Limb (tissue), 2 donors: ENCODE results near the gene TXNL4B.
"Not testable (repeated sequence)": the region's sequence is repeated elsewhere in the genome, so short reads cannot be mapped to it uniquely, and the experiment has no call there.

Experiments
- DNase-seq, 2 donors: peaks; one replicate each; pipeline ENCODE4 v3.0.0-alpha.2; 2016; ENCODE audit errors: extremely low spot score in 2 of 2

Gene TXNL4B

DNA sequence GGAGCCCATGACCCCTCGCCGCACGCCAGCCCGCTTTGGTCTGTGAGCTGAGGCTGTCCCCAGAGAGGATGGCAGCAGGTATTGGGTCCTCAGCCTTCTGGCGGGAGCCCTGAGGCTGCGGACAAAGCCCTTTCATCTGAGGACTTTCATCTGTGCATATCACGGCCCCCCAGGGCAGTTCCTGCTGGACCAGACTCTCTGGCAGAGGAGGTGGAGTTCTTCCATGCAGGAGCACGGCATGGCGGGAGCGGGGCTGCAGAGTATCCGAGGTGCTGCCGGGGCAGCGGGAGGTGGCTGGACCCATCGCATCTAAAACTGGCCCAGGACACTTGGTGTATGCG is 19.0 kb upstream of the TXNL4B start:
- no peak for DNase-seq

DNA sequence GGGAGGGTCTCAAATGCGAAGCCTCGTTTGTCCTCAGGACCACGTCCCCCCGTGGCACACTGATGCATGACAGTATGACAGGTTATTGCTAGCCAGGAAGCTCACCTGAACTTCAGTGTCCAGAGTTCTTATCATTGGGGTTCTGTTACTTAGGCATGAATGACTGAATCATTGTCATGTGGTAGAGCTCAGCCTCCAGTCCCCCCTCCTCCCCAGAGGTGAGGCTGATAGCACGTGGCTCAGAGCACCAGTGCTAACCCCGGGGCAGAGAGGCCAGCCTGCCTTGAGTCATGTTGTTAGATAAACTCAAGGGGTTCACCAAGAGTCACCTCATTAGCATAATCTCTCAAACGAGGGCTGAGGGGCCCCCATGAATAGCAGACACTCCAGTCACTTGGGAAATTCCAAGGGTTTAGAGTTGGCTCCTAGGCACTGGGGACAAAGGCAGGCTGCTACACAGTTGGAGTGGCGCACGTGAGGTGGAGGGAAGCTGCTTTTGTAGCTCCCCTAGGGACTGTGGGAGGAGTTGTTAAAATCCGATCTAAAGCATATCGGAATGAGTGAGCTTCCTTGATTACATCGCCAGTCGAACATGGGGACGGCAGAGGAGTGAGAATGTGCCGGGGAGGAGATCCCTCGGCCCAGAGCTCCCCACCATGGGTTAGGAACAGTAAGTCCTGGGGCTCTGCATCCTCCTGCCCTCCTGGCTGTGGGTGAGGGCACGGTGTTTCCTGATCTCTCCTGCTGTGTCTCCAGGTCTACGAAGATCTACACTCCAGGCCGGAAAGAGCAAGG is 18.4 kb upstream of the TXNL4B start:
- DNase-seq: no peak

DNA sequence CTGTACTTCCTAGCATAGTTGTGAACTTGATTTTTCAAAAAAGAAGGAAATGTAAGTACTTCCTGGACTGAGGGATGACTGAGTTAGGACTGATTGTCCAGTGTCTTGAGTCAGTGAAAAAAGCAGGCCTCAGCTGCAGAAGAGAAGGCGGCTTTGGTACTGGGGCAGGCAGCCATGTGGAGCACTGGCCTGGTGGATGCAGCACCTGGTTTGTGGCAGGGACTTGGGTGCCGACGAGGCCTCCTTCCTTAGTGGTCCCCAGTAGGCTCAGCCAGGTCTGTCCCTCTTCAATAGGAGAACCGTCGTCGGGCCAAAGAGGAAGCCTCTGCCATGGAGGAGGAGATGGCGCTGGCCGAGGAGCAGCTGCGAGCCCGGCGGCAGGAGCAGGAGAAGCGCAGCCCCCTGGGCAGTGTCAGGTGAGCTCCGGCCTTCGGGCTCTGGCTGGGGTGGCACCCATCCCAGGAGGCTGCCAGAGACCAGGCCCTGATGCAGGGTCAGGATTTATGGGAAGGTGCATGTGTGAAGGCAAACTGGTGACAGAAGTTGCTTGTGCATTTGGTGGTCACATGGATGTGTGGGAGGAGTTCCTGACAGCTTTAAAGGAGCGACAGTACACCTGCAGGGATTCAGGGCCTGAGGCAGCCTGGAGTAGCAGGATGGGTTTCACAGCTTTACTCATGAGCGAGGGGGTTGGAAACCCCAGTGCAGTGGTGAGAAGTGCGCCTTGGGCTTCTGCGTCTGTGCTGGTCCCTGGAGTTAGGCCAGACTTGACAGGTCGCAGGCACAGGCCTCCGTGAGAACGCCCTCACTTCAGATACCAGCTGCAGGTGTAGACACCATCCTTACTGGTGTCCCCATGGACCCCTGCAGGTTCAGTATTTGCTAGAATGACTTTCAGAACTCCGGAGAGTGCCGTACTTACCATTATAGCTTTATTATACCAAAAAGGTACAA is 17.5 kb upstream of the TXNL4B start:
- no peak for DNase-seq

DNA sequence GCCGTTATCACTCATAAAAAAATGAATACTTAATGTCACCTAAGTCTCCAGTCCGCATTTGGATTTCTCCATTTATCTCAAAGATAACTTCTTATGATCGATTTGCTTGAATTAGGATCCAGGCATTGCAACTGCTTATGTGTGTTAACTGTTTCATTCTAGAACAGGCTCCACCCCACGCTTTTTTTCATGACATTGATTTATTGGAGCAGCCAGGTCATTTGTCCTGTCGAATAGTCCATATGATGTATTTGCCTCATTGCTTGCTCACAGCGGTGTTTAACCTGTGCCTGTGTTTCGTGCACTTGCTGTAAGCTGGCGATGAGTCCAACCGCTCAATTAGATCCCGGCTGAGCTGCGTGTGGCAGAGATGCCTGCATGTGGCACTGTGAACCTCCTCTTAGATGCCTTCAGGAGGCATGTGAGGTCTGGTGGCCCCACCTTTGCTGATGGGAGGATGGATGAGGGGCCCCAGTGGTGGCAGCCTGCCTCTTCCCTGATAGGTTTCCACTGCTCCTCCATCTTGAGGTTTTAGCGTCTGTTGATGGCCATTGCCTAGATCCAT is 16.6 kb upstream of the TXNL4B start:
- DNase-seq: no peak

DNA sequence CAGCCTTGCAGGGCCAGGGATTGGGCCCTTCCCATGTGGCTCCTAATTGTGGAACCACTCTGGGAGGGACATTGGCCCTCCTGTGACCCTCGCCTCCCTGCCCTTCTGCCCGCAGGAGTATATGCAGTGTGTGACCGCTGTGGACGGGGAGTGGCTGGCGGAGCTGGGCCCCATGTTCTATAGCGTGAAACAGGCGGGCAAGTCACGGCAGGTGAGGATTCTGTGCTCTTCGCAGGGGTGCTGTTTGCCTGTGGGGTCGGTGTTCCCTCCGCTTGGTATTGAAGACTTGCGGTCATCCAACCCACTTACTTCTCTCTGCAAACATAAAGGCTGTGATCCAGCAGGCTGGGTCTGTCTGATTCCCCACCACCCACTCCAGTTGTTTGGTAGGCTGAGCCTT is 15.9 kb upstream of the TXNL4B start:
- no peak for DNase-seq

DNA sequence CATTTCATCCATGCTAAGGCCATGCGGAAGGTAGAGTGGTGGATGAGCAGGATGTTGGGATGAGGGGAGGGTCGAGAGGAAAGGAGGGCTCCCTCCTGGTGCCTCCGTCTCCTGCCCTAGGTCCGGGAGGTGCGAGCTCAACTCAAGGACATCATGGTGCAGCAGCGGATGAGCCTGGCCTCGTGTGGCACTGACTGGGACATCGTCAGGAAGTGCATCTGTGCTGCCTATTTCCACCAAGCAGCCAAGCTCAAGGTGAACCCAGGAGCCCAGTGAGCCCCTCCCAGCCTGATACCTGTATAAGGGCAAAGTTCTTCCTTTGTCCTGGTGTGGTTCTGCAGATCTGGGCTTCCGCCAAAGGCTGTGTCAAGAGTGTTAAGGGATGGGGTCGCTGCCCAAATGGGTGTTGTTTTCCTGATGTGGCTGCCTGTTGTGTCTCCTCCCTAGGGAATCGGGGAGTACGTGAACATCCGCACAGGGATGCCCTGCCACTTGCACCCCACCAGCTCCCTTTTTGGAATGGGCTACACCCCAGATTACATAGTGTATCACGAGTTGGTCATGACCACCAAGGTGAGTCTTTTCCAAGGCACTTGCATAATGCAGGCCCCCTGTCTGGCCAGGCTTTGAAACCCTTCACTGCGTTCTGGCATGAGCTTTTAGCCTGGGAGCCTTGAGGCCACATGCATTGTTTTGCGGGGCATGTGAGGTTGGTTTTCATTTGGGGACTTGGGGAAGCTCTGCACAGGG is 15.1 kb upstream of the TXNL4B start:
- no peak for DNase-seq

DNA sequence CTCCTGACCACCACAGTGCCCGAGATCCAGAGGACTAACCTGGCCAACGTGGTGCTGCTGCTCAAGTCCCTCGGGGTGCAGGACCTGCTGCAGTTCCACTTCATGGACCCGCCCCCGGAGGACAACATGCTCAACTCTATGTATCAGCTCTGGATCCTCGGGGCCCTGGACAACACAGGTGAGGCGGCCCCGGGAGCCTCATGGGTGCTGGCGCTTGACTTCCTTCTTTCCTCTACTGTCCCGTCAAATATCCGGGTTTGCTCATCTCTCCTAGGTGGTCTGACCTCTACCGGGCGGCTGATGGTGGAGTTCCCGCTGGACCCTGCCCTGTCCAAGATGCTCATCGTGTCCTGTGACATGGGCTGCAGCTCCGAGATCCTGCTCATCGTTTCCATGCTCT is 14.0 kb upstream of the TXNL4B start:
- no peak for DNase-seq

DNA sequence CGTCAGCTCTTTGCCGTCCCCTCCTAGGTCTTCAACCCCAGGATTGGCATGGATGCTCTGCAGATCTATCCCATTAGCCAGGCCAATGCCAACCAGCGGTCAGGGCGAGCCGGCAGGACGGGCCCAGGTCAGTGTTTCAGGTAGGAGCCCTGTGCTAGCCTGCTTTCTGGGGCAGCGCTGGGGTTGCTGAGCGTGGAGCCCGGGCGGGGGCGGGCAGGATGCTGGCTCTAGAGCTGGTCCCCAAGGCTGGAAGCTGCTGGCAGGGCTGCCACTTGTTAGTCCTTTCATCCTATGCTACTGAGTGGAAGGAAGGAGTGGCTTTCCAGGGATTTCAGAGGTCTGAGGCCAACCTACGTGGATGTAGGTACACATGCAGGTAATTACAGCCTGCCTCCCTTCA is 12.6 kb upstream of the TXNL4B start:
- DNase-seq: no peak

DNA sequence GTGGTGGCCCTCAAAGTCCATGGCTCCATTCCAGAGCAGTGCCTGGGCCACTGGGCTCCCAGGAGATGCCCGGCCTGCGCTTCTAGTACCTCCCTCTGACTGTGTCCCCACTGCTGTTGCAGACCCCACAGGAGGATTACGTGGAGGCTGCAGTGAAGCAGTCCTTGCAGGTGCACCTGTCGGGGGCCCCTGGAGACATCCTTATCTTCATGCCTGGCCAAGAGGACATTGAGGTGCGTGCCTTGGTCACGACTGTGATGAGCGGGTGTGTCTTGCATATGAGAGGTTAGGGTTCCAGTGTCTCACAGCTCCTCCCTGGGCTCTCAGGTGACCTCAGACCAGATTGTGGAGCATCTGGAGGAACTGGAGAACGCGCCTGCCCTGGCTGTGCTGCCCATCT is 11.5 kb upstream of the TXNL4B start:
- DNase-seq: no peak

DNA sequence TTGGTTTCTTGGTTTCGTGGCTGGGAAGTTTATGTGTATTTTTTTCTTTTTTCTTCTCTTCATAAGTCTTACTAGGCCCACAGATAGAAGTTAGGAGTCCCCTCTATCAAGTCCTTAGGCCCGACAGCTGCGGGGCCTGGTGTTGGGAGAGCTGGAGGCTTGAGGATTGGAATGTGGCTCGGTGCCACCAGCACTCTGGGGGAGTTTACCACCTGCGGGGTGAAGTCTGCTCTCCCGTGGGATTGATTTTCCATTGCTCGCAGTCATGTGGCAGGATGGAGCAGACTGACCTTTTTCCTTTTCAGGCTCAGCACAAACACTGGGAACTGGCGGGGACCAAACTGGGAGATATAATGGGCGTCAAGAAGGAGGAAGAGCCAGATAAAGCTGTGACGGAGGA is 7.8 kb upstream of the TXNL4B start:
- no peak for DNase-seq

DNA sequence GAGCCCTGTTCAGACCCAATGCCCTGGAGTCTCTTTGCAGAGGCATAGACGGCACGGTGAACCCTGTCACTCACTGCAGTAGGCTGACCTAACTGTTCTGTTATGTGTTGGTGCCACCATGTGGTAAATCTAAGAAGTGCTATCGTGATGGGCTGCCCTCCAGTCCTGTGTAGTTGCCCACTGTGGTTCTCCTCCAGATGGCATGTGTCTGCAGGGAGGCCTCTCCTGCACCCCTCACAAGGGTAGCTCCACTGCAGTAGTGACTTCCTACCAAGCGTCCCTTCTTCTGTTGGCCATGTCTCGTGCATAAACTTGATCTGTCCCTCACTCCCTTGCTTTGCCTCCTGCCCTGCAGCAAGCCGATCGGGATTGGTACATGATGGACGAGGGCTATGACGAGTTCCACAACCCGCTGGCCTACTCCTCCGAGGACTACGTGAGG is 6.0 kb upstream of the TXNL4B start:
- DNase-seq: peak; percentile 9 to 47

DNA sequence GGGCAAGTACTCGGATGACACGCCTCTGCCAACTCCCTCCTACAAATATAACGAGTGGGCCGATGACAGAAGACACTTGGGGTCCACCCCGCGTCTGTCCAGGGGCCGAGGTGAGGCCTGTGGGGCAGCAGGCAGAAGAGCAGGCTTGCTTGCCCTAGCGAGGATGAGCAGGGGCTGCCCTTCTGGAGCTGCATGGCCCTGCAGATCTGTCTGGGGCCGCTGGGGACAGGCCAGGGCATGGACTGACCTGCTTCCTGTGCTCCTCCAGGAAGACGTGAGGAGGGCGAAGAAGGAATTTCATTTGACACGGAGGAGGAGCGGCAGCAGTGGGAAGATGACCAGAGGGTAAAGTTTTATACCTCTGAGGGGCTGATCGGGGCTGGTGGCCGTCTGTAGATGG is 5.5 kb upstream of the TXNL4B start:
- DNase-seq: no peak

DNA sequence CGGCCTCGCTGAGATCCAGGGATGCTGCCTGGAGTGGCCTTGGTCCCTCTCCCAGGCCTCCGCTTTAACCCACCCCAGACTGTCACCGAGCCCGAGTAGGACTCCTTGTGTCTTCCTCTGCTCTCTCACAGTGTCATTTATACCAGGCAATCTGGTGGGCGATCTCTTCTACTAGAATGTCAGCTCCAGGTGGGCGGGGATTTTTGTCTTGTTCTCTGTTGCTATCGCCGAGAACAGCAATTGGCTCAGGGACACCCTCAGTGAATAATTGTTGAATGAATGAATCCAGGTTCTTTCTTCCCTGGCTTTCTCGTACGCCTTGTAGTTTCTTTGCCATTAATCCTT is 818 bp upstream of the TXNL4B start:
- no peak for DNase-seq

DNA sequence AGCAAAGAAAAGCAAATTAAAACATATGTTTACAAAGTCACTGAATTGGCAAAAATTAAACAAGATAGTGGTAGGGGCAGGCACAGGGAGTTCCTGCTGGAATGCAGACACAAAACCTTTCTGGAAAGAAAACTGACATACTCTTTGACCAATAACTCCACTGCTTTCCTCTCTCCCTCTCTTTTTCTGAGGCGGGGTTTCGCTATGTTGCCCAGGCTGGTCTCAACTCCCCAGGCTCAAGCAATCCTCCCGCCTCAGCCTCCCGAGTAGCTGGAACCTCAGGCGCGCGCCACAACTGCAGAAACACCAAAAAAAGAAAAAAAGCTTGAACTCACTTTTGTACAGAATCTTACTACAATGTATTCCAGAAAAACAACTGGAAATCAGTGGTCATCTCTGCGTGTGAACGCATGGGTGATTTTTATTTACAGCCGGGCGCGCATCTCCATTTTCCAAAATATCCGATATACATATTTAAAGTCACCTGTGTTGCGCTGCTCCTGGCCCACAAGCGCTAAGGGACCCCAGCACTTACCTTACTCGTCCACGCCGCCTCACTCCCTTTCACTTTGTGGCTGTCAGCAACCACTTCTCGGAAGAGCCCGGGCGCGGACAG is 480 bp downstream of the TXNL4B start:
- peak in 1 of 2 donors; percentile 21 for DNase-seq

DNA sequence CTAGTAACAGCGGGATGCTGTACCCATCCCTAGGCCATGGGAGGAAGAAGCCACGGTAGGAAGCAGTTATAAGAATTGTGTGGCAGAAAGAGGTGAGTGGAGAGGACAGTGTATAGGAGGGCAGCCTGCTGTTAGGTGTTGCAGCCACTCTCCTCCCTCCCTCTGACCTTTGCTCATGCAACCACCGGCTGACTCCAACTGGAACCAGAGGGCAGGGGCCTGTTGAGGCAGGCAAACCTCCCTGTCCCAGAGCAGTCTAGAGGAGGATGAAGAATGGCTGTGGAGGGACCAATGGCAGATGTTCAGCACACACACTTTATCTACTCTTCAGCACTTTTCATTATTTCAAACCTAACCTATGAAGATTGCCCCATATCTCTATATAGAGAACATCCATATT is 2.2 kb downstream of the TXNL4B start:
- no peak for DNase-seq

DNA sequence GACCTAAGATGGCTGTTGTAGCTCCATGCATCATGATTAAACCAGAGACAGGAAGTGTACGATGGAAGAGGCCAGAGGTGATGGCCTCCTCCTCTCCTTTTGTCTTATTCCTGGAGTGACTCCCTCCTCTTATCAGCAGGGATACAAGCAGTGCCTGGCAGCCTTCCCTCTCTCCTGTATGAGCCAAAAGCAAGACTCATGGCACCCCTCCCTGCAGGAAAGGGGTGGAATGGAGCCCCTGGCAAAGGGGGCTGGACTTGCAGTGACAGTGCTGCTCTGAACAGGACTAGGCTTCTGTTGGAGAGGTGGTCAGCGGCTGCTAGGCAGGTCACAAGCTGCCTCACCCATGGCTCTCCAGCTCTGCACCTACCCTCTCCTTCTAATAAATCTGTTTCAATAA is 8.4 kb downstream of the TXNL4B start:
- DNase-seq: no peak

DNA sequence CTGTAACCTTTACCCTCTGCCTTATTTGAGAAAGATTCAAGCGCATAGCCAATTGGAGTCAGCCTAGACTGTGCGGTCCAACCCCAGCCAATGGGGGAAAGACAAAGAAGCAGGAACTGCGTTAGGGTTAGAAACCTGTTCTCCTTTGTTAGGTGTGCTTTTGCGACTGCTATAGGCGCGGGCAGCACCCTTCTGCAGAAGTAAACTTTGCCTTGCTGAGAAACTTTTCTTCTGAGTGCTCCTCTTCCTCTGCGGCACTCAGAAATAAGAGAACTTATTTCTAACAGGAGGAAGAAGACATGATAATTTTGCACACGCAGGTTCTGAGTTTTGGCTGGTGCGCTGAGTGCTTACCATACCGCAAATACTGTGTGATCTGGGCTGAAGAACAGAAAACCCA is 9.0 kb downstream of the TXNL4B start:
- DNase-seq: no peak

DNA sequence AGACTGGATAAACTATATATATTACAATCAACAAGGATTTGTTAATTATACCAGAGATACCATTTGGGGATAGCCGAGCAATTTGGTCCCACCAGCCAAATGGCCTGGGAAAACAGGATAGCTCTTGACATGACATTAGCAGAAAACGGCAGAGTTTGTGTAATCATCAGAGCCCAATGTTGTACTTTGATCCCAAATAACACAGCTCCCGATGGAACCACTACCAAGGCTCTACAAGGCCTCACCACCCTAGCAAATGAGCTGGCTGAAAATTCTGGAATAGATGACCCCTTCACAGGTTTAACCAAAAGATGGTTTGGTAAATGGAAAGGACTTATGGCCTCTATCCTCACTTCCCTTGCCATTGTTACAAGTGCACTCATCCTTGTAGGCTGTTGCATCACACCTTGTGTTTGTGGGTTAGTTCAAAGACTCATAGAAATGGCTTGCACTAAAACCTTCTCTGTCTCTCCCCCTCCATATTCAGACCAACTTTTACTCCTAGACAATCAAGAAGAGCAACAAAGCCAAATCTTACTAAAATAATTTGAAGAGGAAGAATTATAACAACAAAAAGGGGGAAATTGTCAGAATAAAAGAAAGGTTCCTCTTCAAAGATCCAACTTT is 9.5 kb downstream of the TXNL4B start:
- no peak for DNase-seq

DNA sequence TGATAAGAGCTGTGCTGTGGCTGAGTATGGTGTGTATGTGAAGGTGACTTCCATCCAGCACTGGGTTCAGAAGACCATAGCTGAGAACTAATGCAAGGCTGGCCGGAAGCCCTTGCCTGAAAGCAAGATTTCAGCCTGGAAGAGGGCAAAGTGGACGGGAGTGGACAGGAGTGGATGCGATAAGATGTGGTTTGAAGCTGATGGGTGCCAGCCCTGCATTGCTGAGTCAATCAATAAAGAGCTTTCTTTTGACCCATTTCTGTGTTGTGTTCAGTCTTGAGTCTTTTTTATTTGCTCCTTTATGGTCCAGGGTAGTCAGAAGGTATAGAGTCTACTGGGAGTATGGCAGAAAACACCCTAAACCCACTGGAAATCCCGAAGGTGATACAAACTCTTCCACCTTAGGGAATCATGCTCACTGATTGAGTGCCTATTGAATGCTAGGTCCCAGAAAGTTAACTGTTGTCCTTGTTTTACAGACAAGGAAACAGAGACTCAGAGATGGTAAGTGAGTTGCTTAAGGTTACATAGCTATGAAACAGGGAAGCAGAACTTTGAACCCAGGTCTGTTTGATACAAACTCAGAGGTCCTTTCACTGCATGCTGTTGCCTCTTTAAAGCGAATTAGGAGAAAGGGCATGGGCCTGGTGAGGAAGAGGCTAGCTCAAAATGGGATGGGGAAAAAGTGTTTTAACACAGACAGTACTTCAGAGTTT is 16.3 kb downstream of the TXNL4B start:
- DNase-seq: not testable (repeated sequence)

DNA sequence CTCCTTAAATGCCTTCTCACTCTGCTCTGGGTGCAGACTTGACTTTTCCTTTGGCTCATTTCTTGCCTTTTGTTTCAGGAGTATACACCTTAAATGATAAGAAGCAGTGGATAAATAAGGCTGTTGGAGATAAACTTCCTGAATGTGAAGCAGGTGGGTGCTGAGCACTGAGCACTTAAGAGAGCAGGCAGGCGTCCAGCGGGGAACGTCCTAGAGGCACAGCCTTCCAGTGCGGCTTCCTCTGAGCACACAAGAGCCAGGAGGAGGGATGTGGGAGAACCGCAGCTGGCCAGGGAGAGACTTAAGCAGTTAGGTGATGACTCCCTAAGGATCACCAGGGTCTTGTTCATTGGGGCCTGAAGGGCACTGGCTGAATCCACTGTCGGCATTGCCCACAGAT is 18.4 kb downstream of the TXNL4B start:
- not testable (repeated sequence) for DNase-seq
